GM18502 (cell line): ENCODE data around the gene SETD5.
"Not testable (repeated sequence)": the region's sequence is repeated elsewhere in the genome, so short reads cannot be mapped to it uniquely, and the experiment has no call there.

Source experiments
- ATAC-seq: cut with Tn5 transposase; IDR thresholded peaks from one replicate; pipeline ENCODE4 v1.9.1; 2021; ENCODE audit warnings: mild to moderate bottlenecking; ENCODE audit not compliant: unreplicated experiment, poor library complexity

Gene SETD5

GRCh38 chr3:9448071-9448470 lies 50.7 kb downstream of the SETD5 start:
- no peak for ATAC-seq

- no peak for ATAC-seq
These were observed 51.2 kb downstream of the SETD5 start for GRCh38 chr3:9448643-9449042.

- no peak for ATAC-seq
These were observed 52.7 kb downstream of the SETD5 start for GRCh38 chr3:9450126-9450525.

GRCh38 chr3:9450991-9451390 lies 53.6 kb downstream of the SETD5 start:
- no peak for ATAC-seq

- ATAC-seq: no peak
These were observed 55.0 kb downstream of the SETD5 start for GRCh38 chr3:9452417-9452816.

- no peak for ATAC-seq
These were observed 58.2 kb downstream of the SETD5 start for GRCh38 chr3:9455596-9456131.

- no peak for ATAC-seq
These were observed 70.0 kb downstream of the SETD5 start for GRCh38 chr3:9467451-9467850.

- ATAC-seq: no peak
These were observed 71.0 kb downstream of the SETD5 start for GRCh38 chr3:9468460-9468859.

- no peak for ATAC-seq
These were observed 72.6 kb downstream of the SETD5 start for GRCh38 chr3:9469986-9470385.

- no peak for ATAC-seq
These were observed 76.2 kb downstream of the SETD5 start for GRCh38 chr3:9473496-9474065.

GRCh38 chr3:9474482-9474881 lies 77.1 kb downstream of the SETD5 start:
- no peak for ATAC-seq

- ATAC-seq: no peak
These were observed 79.5 kb downstream of the SETD5 start for GRCh38 chr3:9476935-9477334.

- ATAC-seq: no peak
These were observed 82.8 kb downstream of the SETD5 start for GRCh38 chr3:9480265-9480664.

GRCh38 chr3:9485248-9485647 lies 87.8 kb downstream of the SETD5 start:
- no peak for ATAC-seq

- no peak for ATAC-seq
These were observed 94.1 kb downstream of the SETD5 start for GRCh38 chr3:9491506-9491905.

- not testable (repeated sequence) for ATAC-seq
These were observed 96.6 kb downstream of the SETD5 start for GRCh38 chr3:9494036-9494435.

- no peak for ATAC-seq
These were observed 99.5 kb downstream of the SETD5 start for GRCh38 chr3:9496893-9497292.

- ATAC-seq: no peak
These were observed 100.6 kb downstream of the SETD5 start for GRCh38 chr3:9497821-9498565.

- ATAC-seq: no peak
These were observed 101.4 kb downstream of the SETD5 start for GRCh38 chr3:9498781-9499180.

- no peak for ATAC-seq
These were observed 102.2 kb downstream of the SETD5 start for GRCh38 chr3:9499455-9500107.
